Effector memory CD8-positive, alpha-beta T cell (primary cell): ENCODE results near the gene PROCA1.
"Not testable (repeated sequence)": the region's sequence is repeated elsewhere in the genome, so short reads cannot be mapped to it uniquely, and the experiment has no call there.

Experiments used
- ATAC-seq: fragments of 150-1000 bp; cut with Tn5 transposase; replicated peaks from 2 replicates; pipeline ENCODE4 v1.10.0; 2021; ENCODE audit warnings: mild to moderate bottlenecking, moderate library complexity
- DNase-seq, 3 experiments: peaks; one replicate each; pipeline ENCODE4 v3.0.0; 2021
- H3K27ac Mint-ChIP-seq, 2 donors: one replicate each; pipeline ENCODE4 v1.8.0; 2022; ENCODE audit warnings: mild to moderate bottlenecking in 2 of 2, mixed read lengths in 2 of 2, moderate library complexity in 2 of 2
- H3K27me3 Mint-ChIP-seq, 2 donors: one replicate each; pipeline ENCODE4 v1.8.0; 2022; ENCODE audit warnings: mixed read lengths in 2 of 2
- H3K36me3 Mint-ChIP-seq: one replicate; pipeline ENCODE4 v1.8.0; 2022; ENCODE audit warnings: mild to moderate bottlenecking, moderate library complexity, mixed read lengths; ENCODE audit not compliant: insufficient read depth
- H3K4me1 Mint-ChIP-seq, 2 donors: one replicate each; pipeline ENCODE4 v1.8.0; 2022; ENCODE audit warnings: low read depth in 2 of 2, mixed read lengths in 2 of 2
- H3K4me3 Mint-ChIP-seq, 2 donors: one replicate each; pipeline ENCODE4 v1.8.0; 2022; ENCODE audit warnings: mild to moderate bottlenecking in 2 of 2, mixed read lengths in 2 of 2, moderate library complexity in 2 of 2
- H3K9me3 Mint-ChIP-seq, 2 donors: one replicate each; pipeline ENCODE4 v1.8.0; 2022; ENCODE audit warnings: mixed read lengths in 2 of 2

Gene PROCA1

GRCh38 chr17:28675980-28676379 lies 35.7 kb downstream of the PROCA1 start:
- peak overlapping the region in 1 of 2 donors; percentile 49 for H3K27ac Mint-ChIP-seq
- H3K9me3 Mint-ChIP-seq, result no peaks in the 10 kb centered on the region
- no peaks in the 10 kb centered on the region for H3K27me3 Mint-ChIP-seq
- no peak overlapping the region for H3K4me3 Mint-ChIP-seq
- peaks cover 0 to 4% of the 10 kb centered on the region in 2 donors for H3K4me1 Mint-ChIP-seq
- peaks cover 93% of the 10 kb centered on the region for H3K36me3 Mint-ChIP-seq
- no peak for DNase-seq
- peak; percentile 39 for ATAC-seq

- Mint-ChIP-seq H3K27ac (peak overlapping the region in 1 of 2 donors; percentile 49), H3K9me3 (no peaks in the 10 kb centered on the region), H3K27me3 (no peaks in the 10 kb centered on the region), H3K4me3 (no peak overlapping the region), H3K36me3 (peaks cover 93% of the 10 kb centered on the region), H3K4me1 (peaks cover 0 to 6% of the 10 kb centered on the region in 2 donors)
- ATAC-seq (no peak), DNase-seq (no peak)
These were observed 36.2 kb downstream of the PROCA1 start for GRCh38 chr17:28675490-28675889.

GRCh38 chr17:28669918-28670317 lies 41.8 kb downstream of the PROCA1 start:
- Mint-ChIP-seq H3K27ac (no peak overlapping the region), H3K4me3 (no peak overlapping the region), H3K9me3 (no peaks in the 10 kb centered on the region), H3K4me1 (peaks cover 18 to 27% of the 10 kb centered on the region in 2 donors), H3K36me3 (peaks cover 77% of the 10 kb centered on the region), H3K27me3 (no peaks in the 10 kb centered on the region)
- no peak for ATAC-seq
- no peak for DNase-seq

GRCh38 chr17:28667870-28668269 lies 43.8 kb downstream of the PROCA1 start:
- Mint-ChIP-seq H3K4me1 (peaks cover 32 to 47% of the 10 kb centered on the region in 2 donors), H3K36me3 (peaks cover 65% of the 10 kb centered on the region), H3K27me3 (no peaks in the 10 kb centered on the region), H3K27ac (peak overlapping the region in 1 of 2 donors; percentile 44), H3K9me3 (no peaks in the 10 kb centered on the region), H3K4me3 (no peak overlapping the region)
- no peak for DNase-seq
- ATAC-seq, result no peak

GRCh38 chr17:28665994-28666393 lies 45.7 kb downstream of the PROCA1 start:
- DNase-seq, result no peak
- peaks cover 39 to 54% of the 10 kb centered on the region in 2 donors for H3K4me1 Mint-ChIP-seq
- no peak overlapping the region for H3K4me3 Mint-ChIP-seq

GRCh38 chr17:28663723-28664122 lies 48.0 kb downstream of the PROCA1 start:
- ATAC-seq (no peak), DNase-seq (no peak)
- no peaks in the 10 kb centered on the region for H3K27me3 Mint-ChIP-seq
- peak overlapping the region; percentile 97 to 98 for H3K4me3 Mint-ChIP-seq
- peaks cover 53% of the 10 kb centered on the region for H3K36me3 Mint-ChIP-seq
- peaks cover 46 to 63% of the 10 kb centered on the region in 2 donors for H3K4me1 Mint-ChIP-seq
- H3K9me3 Mint-ChIP-seq, result no peaks in the 10 kb centered on the region
- H3K27ac Mint-ChIP-seq, result peak overlapping the region in 1 of 2 donors; percentile 86

More at GRCh38 chr17:28665994-28666393, 45.7 kb downstream of the PROCA1 start:
- Mint-ChIP-seq H3K9me3 (no peaks in the 10 kb centered on the region), H3K27ac (peak overlapping the region in 1 of 2 donors; percentile 67), H3K36me3 (peaks cover 62% of the 10 kb centered on the region), H3K27me3 (no peaks in the 10 kb centered on the region)
- no peak for ATAC-seq

GRCh38 chr17:28662527-28662829 lies 49.2 kb downstream of the PROCA1 start:
- Mint-ChIP-seq H3K4me3 (peak overlapping the region; percentile 97 to 98), H3K27ac (peak overlapping the region; percentile 99), H3K4me1 (peaks cover 40 to 56% of the 10 kb centered on the region in 2 donors), H3K36me3 (peaks cover 57% of the 10 kb centered on the region), H3K9me3 (no peaks in the 10 kb centered on the region), H3K27me3 (no peaks in the 10 kb centered on the region)
- DNase-seq, result no peak
- no peak for ATAC-seq

GRCh38 chr17:28661635-28662526 lies 49.8 kb downstream of the PROCA1 start, which contains the start of the genes SDF2 and SUPT6H:
Gene SDF2 (minus strand): TSS chr17:28661906. CDS start chr17:28661876, 30 bp downstream.
Gene SUPT6H (plus strand): TSS chr17:28662205. CDS start chr17:28673402, 11,197 bp downstream.
- peak; percentile 87 for ATAC-seq
- H3K36me3 Mint-ChIP-seq, result peaks cover 59% of the 10 kb centered on the region
- peak; percentile 93 to 97 (median 94) for DNase-seq
- peaks cover 40 to 55% of the 10 kb centered on the region in 2 donors for H3K4me1 Mint-ChIP-seq
- no peaks in the 10 kb centered on the region for H3K9me3 Mint-ChIP-seq
- H3K4me3 Mint-ChIP-seq, result peak within 1 kb of the TSS; percentile 97 to 98
- no peaks in the 10 kb centered on the region for H3K27me3 Mint-ChIP-seq
- peak within 1 kb of the TSS; percentile 99 for H3K27ac Mint-ChIP-seq

GRCh38 chr17:28659497-28659881 lies 52.2 kb downstream of the PROCA1 start:
- H3K27ac Mint-ChIP-seq, result peak overlapping the region in 1 of 2 donors; percentile 87
- not testable (repeated sequence) for DNase-seq, ATAC-seq, H3K27me3 Mint-ChIP-seq, H3K9me3 Mint-ChIP-seq
- peaks cover 56% of the 10 kb centered on the region for H3K36me3 Mint-ChIP-seq
- peaks cover 37 to 51% of the 10 kb centered on the region in 2 donors for H3K4me1 Mint-ChIP-seq
- peak overlapping the region; percentile 53 to 98 for H3K4me3 Mint-ChIP-seq

- not testable (repeated sequence) for H3K27ac Mint-ChIP-seq, H3K9me3 Mint-ChIP-seq, H3K4me3 Mint-ChIP-seq, ATAC-seq, DNase-seq, H3K27me3 Mint-ChIP-seq
- H3K4me1 Mint-ChIP-seq, result peaks cover 34 to 46% of the 10 kb centered on the region in 2 donors
- peaks cover 62% of the 10 kb centered on the region for H3K36me3 Mint-ChIP-seq
These were observed 52.8 kb downstream of the PROCA1 start for GRCh38 chr17:28658766-28659496.

GRCh38 chr17:28658342-28658741 lies 53.3 kb downstream of the PROCA1 start:
- Mint-ChIP-seq H3K36me3 (peaks cover 63% of the 10 kb centered on the region), H3K4me1 (peaks cover 30 to 41% of the 10 kb centered on the region in 2 donors)
- not testable (repeated sequence) for H3K27ac Mint-ChIP-seq, ATAC-seq, H3K27me3 Mint-ChIP-seq, H3K4me3 Mint-ChIP-seq, DNase-seq, H3K9me3 Mint-ChIP-seq

GRCh38 chr17:28657756-28658155 lies 53.9 kb downstream of the PROCA1 start:
- H3K36me3 Mint-ChIP-seq, result peaks cover 63% of the 10 kb centered on the region
- no peaks in the 10 kb centered on the region for H3K9me3 Mint-ChIP-seq
- DNase-seq (no peak), ATAC-seq (no peak)
- no peak overlapping the region for H3K27ac Mint-ChIP-seq
- H3K4me1 Mint-ChIP-seq, result peaks cover 24 to 35% of the 10 kb centered on the region in 2 donors
- no peaks in the 10 kb centered on the region for H3K27me3 Mint-ChIP-seq
- no peak overlapping the region for H3K4me3 Mint-ChIP-seq

GRCh38 chr17:28655160-28655559 lies 56.5 kb downstream of the PROCA1 start:
- ATAC-seq (no peak), DNase-seq (no peak)
- Mint-ChIP-seq H3K9me3 (no peaks in the 10 kb centered on the region), H3K4me3 (no peak overlapping the region), H3K27me3 (no peaks in the 10 kb centered on the region), H3K4me1 (peaks cover 14 to 17% of the 10 kb centered on the region in 2 donors), H3K36me3 (peaks cover 54% of the 10 kb centered on the region), H3K27ac (peak overlapping the region in 1 of 2 donors; percentile 33)
